UCSD-AML1 (cell line): Measurements from ENCODE around the gene TRMT2A.

ENCODE experiments used
- DNase-seq: peaks from one replicate; lab custom pipeline; 2025; ENCODE audit not compliant: unreplicated experiment; lab: John Stamatoyannopoulos, UW

Gene TRMT2A

GRCh38 chr22:20123366-20124082 is 6.5 kb upstream of the TRMT2A start:
- no peak for DNase-seq

- DNase-seq = no peak
These were observed 4.9 kb upstream of the TRMT2A start for GRCh38 chr22:20121856-20122415.

GRCh38 chr22:20118300-20119020 is 1.4 kb upstream of the TRMT2A start:
- no peak for DNase-seq

- peak; percentile 45 for DNase-seq
These were observed 740 bp upstream of the TRMT2A start for GRCh38 chr22:20117633-20118299.

GRCh38 chr22:20116376-20116950 is 563 bp downstream of the TRMT2A start:
- DNase-seq = no peak

GRCh38 chr22:20115691-20116375 is 1.2 kb downstream of the TRMT2A start, which contains the start of gene RANBP1:
Gene RANBP1 (plus strand): TSS chr22:20116104. CDS start chr22:20116185, 81 bp downstream.
- DNase-seq = no peak

GRCh38 chr22:20114506-20115475 is 2.2 kb downstream of the TRMT2A start:
- DNase-seq = no peak

- DNase-seq = no peak
These were observed 3.3 kb downstream of the TRMT2A start for GRCh38 chr22:20113551-20114310.

- no peak for DNase-seq
These were observed 4.2 kb downstream of the TRMT2A start for GRCh38 chr22:20112623-20113511.

GRCh38 chr22:20111689-20112622 is 5.1 kb downstream of the TRMT2A start:
- DNase-seq = no peak

- DNase-seq = no peak
These were observed 5.9 kb downstream of the TRMT2A start for GRCh38 chr22:20111045-20111688.

GRCh38 chr22:20110359-20110985 is 6.6 kb downstream of the TRMT2A start:
- no peak for DNase-seq

GRCh38 chr22:20109411-20110358 is 7.3 kb downstream of the TRMT2A start:
- no peak for DNase-seq

GRCh38 chr22:20108757-20109230 is 8.2 kb downstream of the TRMT2A start:
- no peak for DNase-seq
